Measurements from ENCODE around the gene BCAS3.
"Not testable (repeated sequence)": the region's sequence is repeated elsewhere in the genome, so short reads cannot be mapped to it uniquely, and the experiment has no call there.

Gene BCAS3

GRCh38 chr17:60909405-60909804, 231.8 kb downstream of the BCAS3 start:
- DNase-seq = no peak
- no peak overlapping the region for H3K4me3 Mint-ChIP-seq
- no peak overlapping the region for H3K27ac Mint-ChIP-seq
- H3K9me3 Mint-ChIP-seq = no peaks in the 10 kb centered on the region
- ATAC-seq = no peak
- H3K4me1 Mint-ChIP-seq = no peaks in the 10 kb centered on the region
- peaks cover 8% of the 10 kb centered on the region for H3K36me3 Mint-ChIP-seq (ENCODE audit: low read depth)
- H3K27me3 Mint-ChIP-seq = no peaks in the 10 kb centered on the region

GRCh38 chr17:60910415-60910814, 232.8 kb downstream of the BCAS3 start:
- no peak overlapping the region for H3K27ac Mint-ChIP-seq
- H3K4me3 Mint-ChIP-seq = no peak overlapping the region
- H3K4me1 Mint-ChIP-seq = no peaks in the 10 kb centered on the region
- H3K36me3 Mint-ChIP-seq (ENCODE audit: low read depth) = peaks cover 12% of the 10 kb centered on the region
- DNase-seq (no peak), ATAC-seq (no peak)
- H3K9me3 Mint-ChIP-seq = no peaks in the 10 kb centered on the region
- H3K27me3 Mint-ChIP-seq = no peaks in the 10 kb centered on the region

GRCh38 chr17:60914078-60914477, 236.4 kb downstream of the BCAS3 start:
- H3K9me3 Mint-ChIP-seq = peaks cover 6% of the 10 kb centered on the region
- H3K4me3 Mint-ChIP-seq = no peak overlapping the region
- H3K27me3 Mint-ChIP-seq = no peaks in the 10 kb centered on the region
- no peaks in the 10 kb centered on the region for H3K4me1 Mint-ChIP-seq
- H3K36me3 Mint-ChIP-seq (ENCODE audit: low read depth) = peaks cover 18% of the 10 kb centered on the region
- DNase-seq = no peak
- no peak overlapping the region for H3K27ac Mint-ChIP-seq
- ATAC-seq = no peak

- H3K36me3 Mint-ChIP-seq (ENCODE audit: low read depth) = peaks cover 15% of the 10 kb centered on the region
- H3K27me3 Mint-ChIP-seq = no peaks in the 10 kb centered on the region
- peaks cover 6% of the 10 kb centered on the region for H3K9me3 Mint-ChIP-seq
- DNase-seq (no peak), ATAC-seq (no peak)
- no peak overlapping the region for H3K4me3 Mint-ChIP-seq
- no peaks in the 10 kb centered on the region for H3K4me1 Mint-ChIP-seq
- no peak overlapping the region for H3K27ac Mint-ChIP-seq
Measured at GRCh38 chr17:60916043-60916442, 238.4 kb downstream of the BCAS3 start.

- H3K4me1 Mint-ChIP-seq = no peaks in the 10 kb centered on the region
- no peaks in the 10 kb centered on the region for H3K27me3 Mint-ChIP-seq
- no peak for DNase-seq
- H3K36me3 Mint-ChIP-seq (ENCODE audit: low read depth) = peaks cover 9% of the 10 kb centered on the region
- peaks cover 6% of the 10 kb centered on the region for H3K9me3 Mint-ChIP-seq
- ATAC-seq = no peak
- H3K27ac Mint-ChIP-seq = no peak overlapping the region
- no peak overlapping the region for H3K4me3 Mint-ChIP-seq
Measured at GRCh38 chr17:60920107-60920506, 242.5 kb downstream of the BCAS3 start.

- no peaks in the 10 kb centered on the region for H3K36me3 Mint-ChIP-seq (ENCODE audit: low read depth)
- no peaks in the 10 kb centered on the region for H3K4me1 Mint-ChIP-seq
- H3K4me3 Mint-ChIP-seq = no peak overlapping the region
- H3K9me3 Mint-ChIP-seq = no peaks in the 10 kb centered on the region
- no peak for ATAC-seq
- no peaks in the 10 kb centered on the region for H3K27me3 Mint-ChIP-seq
- no peak for DNase-seq
- no peak overlapping the region for H3K27ac Mint-ChIP-seq
Measured at GRCh38 chr17:60923000-60923399, 245.3 kb downstream of the BCAS3 start.

- no peaks in the 10 kb centered on the region for H3K4me1 Mint-ChIP-seq
- H3K9me3 Mint-ChIP-seq = no peaks in the 10 kb centered on the region
- DNase-seq (no peak), ATAC-seq (no peak)
- no peaks in the 10 kb centered on the region for H3K27me3 Mint-ChIP-seq
- no peak overlapping the region for H3K27ac Mint-ChIP-seq
- H3K36me3 Mint-ChIP-seq (ENCODE audit: low read depth) = no peaks in the 10 kb centered on the region
- no peak overlapping the region for H3K4me3 Mint-ChIP-seq
Measured at GRCh38 chr17:60926466-60927183, 249.0 kb downstream of the BCAS3 start.

GRCh38 chr17:60933739-60934138, 256.1 kb downstream of the BCAS3 start:
- no peak overlapping the region for H3K27ac Mint-ChIP-seq
- DNase-seq (no peak), ATAC-seq (no peak)
- H3K27me3 Mint-ChIP-seq = no peaks in the 10 kb centered on the region
- no peak overlapping the region for H3K4me3 Mint-ChIP-seq
- no peaks in the 10 kb centered on the region for H3K36me3 Mint-ChIP-seq (ENCODE audit: low read depth)
- no peaks in the 10 kb centered on the region for H3K9me3 Mint-ChIP-seq
- H3K4me1 Mint-ChIP-seq = no peaks in the 10 kb centered on the region

- H3K27ac Mint-ChIP-seq = no peak overlapping the region
- no peaks in the 10 kb centered on the region for H3K36me3 Mint-ChIP-seq (ENCODE audit: low read depth)
- H3K27me3 Mint-ChIP-seq = no peaks in the 10 kb centered on the region
- DNase-seq = no peak
- ATAC-seq = no peak
- no peaks in the 10 kb centered on the region for H3K9me3 Mint-ChIP-seq
- no peaks in the 10 kb centered on the region for H3K4me1 Mint-ChIP-seq
- H3K4me3 Mint-ChIP-seq = no peak overlapping the region
Measured at GRCh38 chr17:60934723-60935122, 257.1 kb downstream of the BCAS3 start.

GRCh38 chr17:60935991-60936390, 258.3 kb downstream of the BCAS3 start:
- not testable (repeated sequence) for ATAC-seq

GRCh38 chr17:60939318-60939717, 261.7 kb downstream of the BCAS3 start:
- ATAC-seq = no peak
- no peaks in the 10 kb centered on the region for H3K27me3 Mint-ChIP-seq
- H3K27ac Mint-ChIP-seq = no peak overlapping the region

More at GRCh38 chr17:60935991-60936390, 258.3 kb downstream of the BCAS3 start:
- not testable (repeated sequence) for H3K9me3 Mint-ChIP-seq; H3K4me1 Mint-ChIP-seq; H3K27me3 Mint-ChIP-seq; H3K4me3 Mint-ChIP-seq; DNase-seq; H3K36me3 Mint-ChIP-seq (ENCODE audit: low read depth); H3K27ac Mint-ChIP-seq

GRCh38 chr17:60941028-60941427, 263.4 kb downstream of the BCAS3 start:
- Mint-ChIP-seq H3K4me3 (no peak overlapping the region), H3K27me3 (no peaks in the 10 kb centered on the region), H3K9me3 (no peaks in the 10 kb centered on the region), H3K36me3 (ENCODE audit: low read depth) (no peaks in the 10 kb centered on the region), H3K4me1 (no peaks in the 10 kb centered on the region), H3K27ac (no peak overlapping the region)
- DNase-seq = no peak
- no peak for ATAC-seq

More at GRCh38 chr17:60939318-60939717, 261.7 kb downstream of the BCAS3 start:
- DNase-seq = no peak
- H3K36me3 Mint-ChIP-seq (ENCODE audit: low read depth) = no peaks in the 10 kb centered on the region
- H3K4me3 Mint-ChIP-seq = no peak overlapping the region
- no peaks in the 10 kb centered on the region for H3K4me1 Mint-ChIP-seq
- H3K9me3 Mint-ChIP-seq = no peaks in the 10 kb centered on the region

GRCh38 chr17:60941571-60941970, 263.9 kb downstream of the BCAS3 start:
- Mint-ChIP-seq H3K27me3 (no peaks in the 10 kb centered on the region), H3K4me3 (no peak overlapping the region), H3K4me1 (no peaks in the 10 kb centered on the region), H3K9me3 (no peaks in the 10 kb centered on the region), H3K36me3 (ENCODE audit: low read depth) (no peaks in the 10 kb centered on the region), H3K27ac (no peak overlapping the region)
- ATAC-seq = no peak
- DNase-seq = no peak

GRCh38 chr17:60944751-60945150, 267.1 kb downstream of the BCAS3 start:
- peaks cover 2% of the 10 kb centered on the region for H3K36me3 Mint-ChIP-seq (ENCODE audit: low read depth)
- no peaks in the 10 kb centered on the region for H3K27me3 Mint-ChIP-seq
- no peaks in the 10 kb centered on the region for H3K9me3 Mint-ChIP-seq
- H3K27ac Mint-ChIP-seq = no peak overlapping the region
- DNase-seq (no peak), ATAC-seq (no peak)
- no peak overlapping the region for H3K4me3 Mint-ChIP-seq
- no peaks in the 10 kb centered on the region for H3K4me1 Mint-ChIP-seq

GRCh38 chr17:60947100-60947499, 269.4 kb downstream of the BCAS3 start:
- Mint-ChIP-seq H3K27me3 (no peaks in the 10 kb centered on the region), H3K36me3 (ENCODE audit: low read depth) (peaks cover 2% of the 10 kb centered on the region), H3K27ac (no peak overlapping the region), H3K4me3 (no peak overlapping the region), H3K4me1 (no peaks in the 10 kb centered on the region), H3K9me3 (no peaks in the 10 kb centered on the region)
- ATAC-seq (no peak), DNase-seq (no peak)

GRCh38 chr17:60947543-60947942, 269.9 kb downstream of the BCAS3 start:
- H3K27ac Mint-ChIP-seq = no peak overlapping the region
- peaks cover 1% of the 10 kb centered on the region for H3K9me3 Mint-ChIP-seq
- H3K4me1 Mint-ChIP-seq = no peaks in the 10 kb centered on the region
- H3K27me3 Mint-ChIP-seq = no peaks in the 10 kb centered on the region
- H3K4me3 Mint-ChIP-seq = no peak overlapping the region
- ATAC-seq (no peak), DNase-seq (no peak)
- H3K36me3 Mint-ChIP-seq (ENCODE audit: low read depth) = peaks cover 2% of the 10 kb centered on the region

Data from activated naive CD8-positive, alpha-beta T cell treated with anti-CD3 and anti-CD28 coated beads, Interleukin-2, amount 50 U/mL, for 24 hours (primary cell).